Upper lobe of left lung (tissue), 4 donors: ENCODE results near the gene KDM5A.

ENCODE experiments used
- EP300 ChIP-seq, 4 donors: sonication (generic); formaldehyde crosslinking; IDR thresholded peaks; one replicate each; pipeline ENCODE4 v1.5.1; 2017; ENCODE audit warnings: antibody characterized with exemption in 4 of 4, control low read depth in 2 of 4
- POLR2A ChIP-seq, 4 donors: fragments of 450-650 bp; IDR thresholded peaks; one replicate each; pipeline ENCODE4 v1.5.1; 2016 to 2017; ENCODE audit warnings: antibody characterized with exemption in 4 of 4, mild to moderate bottlenecking in 2 of 4
- POLR2AphosphoS5 ChIP-seq, 2 donors: sonication (generic); formaldehyde crosslinking; IDR thresholded peaks; one replicate each; pipeline ENCODE4 v1.5.1; 2017; ENCODE audit warnings: antibody characterized with exemption in 2 of 2
- TF ChIP-seq, protein P1 (sequence below), 6 experiments: fragments of 450-650 bp in 4 of 6; fragments of 200-600 bp in 2 of 6; sonication (generic) in 2 of 6; IDR thresholded peaks; one replicate each; pipeline ENCODE4 v1.5.1; 2016 to 2019; ENCODE audit warnings: antibody characterized with exemption in 6 of 6

DNA sequence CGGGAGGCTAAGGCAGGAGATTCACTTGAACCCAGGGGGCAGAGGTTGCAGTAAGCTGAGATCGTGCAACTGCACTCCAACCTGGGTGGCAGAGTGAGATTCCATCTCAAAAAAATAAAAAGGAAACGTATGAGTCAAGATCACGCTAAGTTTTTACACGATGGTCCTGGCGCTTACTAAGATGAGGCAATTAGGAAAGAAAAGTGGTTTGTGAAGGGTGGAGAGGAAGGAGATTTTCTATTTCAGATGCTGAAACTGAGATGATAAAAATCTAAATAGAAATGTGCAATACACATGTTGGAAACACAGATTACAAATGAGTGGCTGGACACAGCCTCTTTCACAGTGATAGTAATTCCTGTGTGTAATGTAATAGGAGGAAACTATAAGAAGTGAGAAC lies 63.2 kb downstream of the KDM5A start:
- TF ChIP-seq, protein P1, sequence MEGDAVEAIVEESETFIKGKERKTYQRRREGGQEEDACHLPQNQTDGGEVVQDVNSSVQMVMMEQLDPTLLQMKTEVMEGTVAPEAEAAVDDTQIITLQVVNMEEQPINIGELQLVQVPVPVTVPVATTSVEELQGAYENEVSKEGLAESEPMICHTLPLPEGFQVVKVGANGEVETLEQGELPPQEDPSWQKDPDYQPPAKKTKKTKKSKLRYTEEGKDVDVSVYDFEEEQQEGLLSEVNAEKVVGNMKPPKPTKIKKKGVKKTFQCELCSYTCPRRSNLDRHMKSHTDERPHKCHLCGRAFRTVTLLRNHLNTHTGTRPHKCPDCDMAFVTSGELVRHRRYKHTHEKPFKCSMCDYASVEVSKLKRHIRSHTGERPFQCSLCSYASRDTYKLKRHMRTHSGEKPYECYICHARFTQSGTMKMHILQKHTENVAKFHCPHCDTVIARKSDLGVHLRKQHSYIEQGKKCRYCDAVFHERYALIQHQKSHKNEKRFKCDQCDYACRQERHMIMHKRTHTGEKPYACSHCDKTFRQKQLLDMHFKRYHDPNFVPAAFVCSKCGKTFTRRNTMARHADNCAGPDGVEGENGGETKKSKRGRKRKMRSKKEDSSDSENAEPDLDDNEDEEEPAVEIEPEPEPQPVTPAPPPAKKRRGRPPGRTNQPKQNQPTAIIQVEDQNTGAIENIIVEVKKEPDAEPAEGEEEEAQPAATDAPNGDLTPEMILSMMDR (IDR thresholded peaks at IDR 0.05): no peak
- TF ChIP-seq POLR2AphosphoS5 (IDR thresholded peaks at IDR 0.05) (no peak), POLR2A (IDR thresholded peaks at IDR 0.05) (no peak), EP300 (IDR thresholded peaks at IDR 0.05) (no peak)
